Fibroblast of lung (primary cell): Measurements from ENCODE around the gene ANP32D.

ENCODE experiments used
- CTCF ChIP-seq, 2 donors: IDR thresholded peaks in 1 of 2; conservative IDR thresholded peaks in 1 of 2; 1 replicate in 1 of 2; 2 replicates in 1 of 2; pipeline ENCODE4 v1.5.1; 2011 to 2012; ENCODE audit warnings: low read length in 2 of 2, control low read depth in 1 of 2, inconsistent platforms in 1 of 2, low read depth in 1 of 2, mild to moderate bottlenecking in 1 of 2
- EZH2 ChIP-seq: IDR thresholded peaks from 2 replicates; pipeline ENCODE4 v1.5.1; 2012; ENCODE audit warnings: low read length, control low read depth, mild to moderate bottlenecking; ENCODE audit errors: missing control alignments

GRCh38 chr12:48482198-48482597, 9.8 kb downstream of the ANP32D start, which contains the start of gene C12orf54:
- TF ChIP-seq CTCF (conservative IDR thresholded peaks at IDR 0.05 in 1 of 2, IDR thresholded peaks at IDR 0.05 in 1 of 2; ENCODE audit: low read depth in 1 of 2, low read length in 2 of 2) (no peak), EZH2 (no peak)
